MM.1S (cell line): Measurements from ENCODE around the gene KLF15.

Experiments used
- EZH2 ChIP-seq: fragments of 300-600 bp; sonication (generic); optimal IDR thresholded peaks from 2 replicates; pipeline ENCODE3; 2017; ENCODE audit warnings: low read depth, mild to moderate bottlenecking, antibody characterized with exemption, low read length, mixed read lengths
- EZH2phosphoT487 ChIP-seq: fragments of 300-600 bp; sonication (generic); IDR thresholded peaks from 2 replicates; pipeline ENCODE4 v1.6.1; 2018; ENCODE audit warnings: antibody characterized with exemption, low read length
- TF ChIP-seq, protein P1 (sequence below): fragments of 300-600 bp; sonication (generic); IDR thresholded peaks from 2 replicates; pipeline ENCODE4 v1.5.1; 2016; ENCODE audit warnings: antibody characterized with exemption, low read length, mixed read lengths

DNA sequence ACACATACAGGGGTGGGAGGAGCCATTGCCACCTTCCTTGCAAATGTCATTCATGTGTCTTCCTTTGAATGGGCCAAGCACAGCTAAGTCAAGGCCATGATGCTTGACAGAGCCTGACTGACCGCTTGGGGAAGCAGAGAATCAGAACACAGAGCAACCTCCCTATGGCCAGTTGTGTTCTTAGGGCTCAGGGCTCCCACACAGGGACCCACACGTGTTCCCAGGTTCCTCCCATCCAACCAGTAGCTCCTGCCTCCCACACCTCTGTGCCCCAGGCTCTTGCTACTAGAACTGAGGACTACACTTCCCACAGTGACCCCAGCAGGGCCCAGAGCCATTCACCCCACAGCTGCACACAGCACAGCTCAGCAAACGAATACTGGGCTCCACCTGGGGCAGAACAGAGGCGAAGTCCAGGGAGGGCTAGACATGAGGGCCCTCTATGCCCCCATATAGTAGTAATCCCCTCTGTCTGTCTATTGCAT, 42.9 kb downstream of the KLF15 start:
- TF ChIP-seq, protein P1, sequence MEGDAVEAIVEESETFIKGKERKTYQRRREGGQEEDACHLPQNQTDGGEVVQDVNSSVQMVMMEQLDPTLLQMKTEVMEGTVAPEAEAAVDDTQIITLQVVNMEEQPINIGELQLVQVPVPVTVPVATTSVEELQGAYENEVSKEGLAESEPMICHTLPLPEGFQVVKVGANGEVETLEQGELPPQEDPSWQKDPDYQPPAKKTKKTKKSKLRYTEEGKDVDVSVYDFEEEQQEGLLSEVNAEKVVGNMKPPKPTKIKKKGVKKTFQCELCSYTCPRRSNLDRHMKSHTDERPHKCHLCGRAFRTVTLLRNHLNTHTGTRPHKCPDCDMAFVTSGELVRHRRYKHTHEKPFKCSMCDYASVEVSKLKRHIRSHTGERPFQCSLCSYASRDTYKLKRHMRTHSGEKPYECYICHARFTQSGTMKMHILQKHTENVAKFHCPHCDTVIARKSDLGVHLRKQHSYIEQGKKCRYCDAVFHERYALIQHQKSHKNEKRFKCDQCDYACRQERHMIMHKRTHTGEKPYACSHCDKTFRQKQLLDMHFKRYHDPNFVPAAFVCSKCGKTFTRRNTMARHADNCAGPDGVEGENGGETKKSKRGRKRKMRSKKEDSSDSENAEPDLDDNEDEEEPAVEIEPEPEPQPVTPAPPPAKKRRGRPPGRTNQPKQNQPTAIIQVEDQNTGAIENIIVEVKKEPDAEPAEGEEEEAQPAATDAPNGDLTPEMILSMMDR: no peak
- no peak for TF ChIP-seq EZH2
- TF ChIP-seq EZH2phosphoT487: no peak
